ENCODE results near the gene KRT17.
"Not testable (repeated sequence)": the region's sequence is repeated elsewhere in the genome, so short reads cannot be mapped to it uniquely, and the experiment has no call there.

The KRT17 gene

GRCh38 chr17:41589301-41589700, 35.1 kb downstream of the KRT17 start:
- DNase-seq = no peak

- no peak for DNase-seq
Measured at GRCh38 chr17:41588126-41588810, 36.1 kb downstream of the KRT17 start.

- DNase-seq = no peak
Measured at GRCh38 chr17:41586863-41587495, 37.4 kb downstream of the KRT17 start, which contains the start of gene KRT14. KRT14 (minus strand) TSS chr17:41586895; CDS start chr17:41586834, 61 bp downstream.

GRCh38 chr17:41585301-41586056, 38.9 kb downstream of the KRT17 start:
- DNase-seq = no peak

GRCh38 chr17:41584331-41584927, 39.9 kb downstream of the KRT17 start:
- DNase-seq = not testable (repeated sequence)

- peak; percentile 11 for DNase-seq
Measured at GRCh38 chr17:41583137-41584127, 40.9 kb downstream of the KRT17 start.

- DNase-seq = not testable (repeated sequence)
Measured at GRCh38 chr17:41582061-41582968, 42.1 kb downstream of the KRT17 start.

GRCh38 chr17:41581366-41582060, 42.9 kb downstream of the KRT17 start:
- DNase-seq = no peak

GRCh38 chr17:41580687-41581365, 43.5 kb downstream of the KRT17 start:
- DNase-seq = no peak

GRCh38 chr17:41580244-41580575, 44.2 kb downstream of the KRT17 start:
- DNase-seq = no peak

GRCh38 chr17:41579484-41580243, 44.7 kb downstream of the KRT17 start:
- peak; percentile 81 for DNase-seq

- no peak for DNase-seq
Measured at GRCh38 chr17:41578971-41579370, 45.4 kb downstream of the KRT17 start.

GRCh38 chr17:41578538-41578937, 45.8 kb downstream of the KRT17 start:
- no peak for DNase-seq

GRCh38 chr17:41576740-41577139, 47.6 kb downstream of the KRT17 start:
- DNase-seq = not testable (repeated sequence)

- DNase-seq = no peak
Measured at GRCh38 chr17:41575336-41575735, 49.0 kb downstream of the KRT17 start.

GRCh38 chr17:41571561-41572434, 52.6 kb downstream of the KRT17 start, which contains the start of gene KRT9:
KRT9 (minus strand) TSS chr17:41572059; CDS start chr17:41571992, 67 bp downstream.
- no peak for DNase-seq

Measured in NCI-H2171 treated with DMSO at 0.1 percent for 48 hours (cell line).